SU-DHL-6 (cell line): ENCODE results near the gene ZNF566.

ENCODE experiments used
- CTCF ChIP-seq: fragments of 200-600 bp; sonication (generic); IDR thresholded peaks from one replicate; pipeline ENCODE4 v1.5.1; 2017; ENCODE audit warnings: antibody characterized with exemption, mild to moderate bottlenecking, low read length, moderate library complexity; ENCODE audit not compliant: insufficient read depth, poor library complexity, severe bottlenecking
- EZH2phosphoT487 ChIP-seq: fragments of 200-600 bp; sonication (generic), shearing (Covaris generic); conservative IDR thresholded peaks from 2 replicates; pipeline ENCODE4 v1.6.1; 2018; ENCODE audit warnings: mild to moderate bottlenecking, antibody characterized with exemption, low read length, moderate library complexity, mixed read lengths

GRCh38 chr19:36404498-36404897 lies 84.9 kb downstream of the ZNF566 start:
- TF ChIP-seq CTCF (no peak), EZH2phosphoT487 (no peak)
